Measurements from ENCODE around the gene APEH. TPM values are rescaled to one million over a fixed set of nuclear protein-coding genes. Genes with fewer than 3 reads are reported as not detected.

APEH gene
- total RNA-seq, 1 donor from 2014 or later: 105 TPM

- Mint-ChIP-seq H3K27me3 (ENCODE audit: unreplicated experiment) (no peaks in the 10 kb centered on the region), H3K36me3 (ENCODE audit: unreplicated experiment) (peaks cover 10% of the 10 kb centered on the region)
- DNase-seq (ENCODE audit: extremely low spot score, unreplicated experiment): no peak
Observed at GRCh38 chr3:49703443-49703927, 29.3 kb downstream of the APEH start.

GRCh38 chr3:49703956-49704355 is 29.8 kb downstream of the APEH start:
- Mint-ChIP-seq H3K4me3 (ENCODE audit: unreplicated experiment) (no peak overlapping the region), H3K27me3 (ENCODE audit: unreplicated experiment) (no peaks in the 10 kb centered on the region)
- no peak for TF ChIP-seq CTCF (IDR thresholded peaks at IDR 0.05)

More at GRCh38 chr3:49703443-49703927, 29.3 kb downstream of the APEH start:
- Mint-ChIP-seq H3K4me1 (ENCODE audit: unreplicated experiment) (peaks cover 5% of the 10 kb centered on the region), H3K9me3 (ENCODE audit: unreplicated experiment) (no peaks in the 10 kb centered on the region), H3K4me3 (ENCODE audit: unreplicated experiment) (no peak overlapping the region), H3K27ac (ENCODE audit: unreplicated experiment) (no peak overlapping the region)
- TF ChIP-seq CTCF (IDR thresholded peaks at IDR 0.05): peak; percentile 84

GRCh38 chr3:49704629-49705028 is 30.5 kb downstream of the APEH start:
- Mint-ChIP-seq H3K27me3 (ENCODE audit: unreplicated experiment) (no peaks in the 10 kb centered on the region), H3K36me3 (ENCODE audit: unreplicated experiment) (peaks cover 7% of the 10 kb centered on the region), H3K27ac (ENCODE audit: unreplicated experiment) (no peak overlapping the region), H3K9me3 (ENCODE audit: unreplicated experiment) (no peaks in the 10 kb centered on the region), H3K4me1 (ENCODE audit: unreplicated experiment) (no peaks in the 10 kb centered on the region), H3K4me3 (ENCODE audit: unreplicated experiment) (no peak overlapping the region)
- DNase-seq (ENCODE audit: extremely low spot score, unreplicated experiment): no peak
- no peak for TF ChIP-seq CTCF (IDR thresholded peaks at IDR 0.05)

More at GRCh38 chr3:49703956-49704355, 29.8 kb downstream of the APEH start:
- peaks cover 8% of the 10 kb centered on the region for H3K36me3 Mint-ChIP-seq (ENCODE audit: unreplicated experiment)
- H3K4me1 Mint-ChIP-seq (ENCODE audit: unreplicated experiment): peaks cover 3% of the 10 kb centered on the region
- no peak for DNase-seq (ENCODE audit: extremely low spot score, unreplicated experiment)
- H3K9me3 Mint-ChIP-seq (ENCODE audit: unreplicated experiment): no peaks in the 10 kb centered on the region
- no peak overlapping the region for H3K27ac Mint-ChIP-seq (ENCODE audit: unreplicated experiment)

- Mint-ChIP-seq H3K4me3 (ENCODE audit: unreplicated experiment) (no peak overlapping the region), H3K9me3 (ENCODE audit: unreplicated experiment) (no peaks in the 10 kb centered on the region), H3K4me1 (ENCODE audit: unreplicated experiment) (no peaks in the 10 kb centered on the region), H3K36me3 (ENCODE audit: unreplicated experiment) (peaks cover 6% of the 10 kb centered on the region), H3K27me3 (ENCODE audit: unreplicated experiment) (no peaks in the 10 kb centered on the region), H3K27ac (ENCODE audit: unreplicated experiment) (no peak overlapping the region)
- TF ChIP-seq CTCF (IDR thresholded peaks at IDR 0.05): no peak
- no peak for DNase-seq (ENCODE audit: extremely low spot score, unreplicated experiment)
Observed at GRCh38 chr3:49705390-49705960, 31.3 kb downstream of the APEH start.

DNA sequence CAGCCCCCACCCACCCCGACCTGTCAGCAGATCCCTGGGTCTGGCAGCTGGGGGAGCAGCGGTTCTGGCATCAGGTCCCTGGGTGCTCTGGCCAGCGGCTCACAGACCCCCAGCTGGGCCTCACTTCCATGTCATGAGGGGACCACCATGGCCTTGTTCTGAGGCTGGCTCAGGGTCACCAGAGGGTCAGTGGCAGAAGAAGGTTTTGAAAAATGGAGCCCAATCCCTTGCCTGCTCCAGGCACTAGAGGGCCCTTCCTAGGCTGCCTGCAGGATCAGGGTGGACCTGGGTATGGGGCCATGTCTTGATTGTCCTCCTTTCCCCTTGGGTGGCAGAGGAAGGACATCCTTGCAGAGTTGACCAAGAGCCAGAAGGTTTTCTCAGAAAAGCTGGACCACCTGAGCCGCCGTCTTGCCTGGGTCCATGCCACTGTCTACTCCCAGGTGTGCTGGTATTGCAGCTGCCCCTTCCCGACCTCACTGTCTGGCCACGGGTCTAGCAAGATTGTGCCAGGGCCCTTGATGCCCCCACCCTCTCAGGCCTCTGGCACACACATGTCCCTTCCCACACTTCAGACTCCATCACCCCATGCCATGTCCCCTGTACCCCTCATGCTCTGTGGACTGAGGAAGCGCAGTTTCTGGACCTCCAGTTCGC is 32.4 kb downstream of the APEH start:
- DNase-seq (ENCODE audit: extremely low spot score, unreplicated experiment): no peak
- peaks cover 3% of the 10 kb centered on the region for H3K36me3 Mint-ChIP-seq (ENCODE audit: unreplicated experiment)
- no peak overlapping the region for H3K4me3 Mint-ChIP-seq (ENCODE audit: unreplicated experiment)
- no peaks in the 10 kb centered on the region for H3K9me3 Mint-ChIP-seq (ENCODE audit: unreplicated experiment)
- TF ChIP-seq CTCF (IDR thresholded peaks at IDR 0.05): no peak
- H3K4me1 Mint-ChIP-seq (ENCODE audit: unreplicated experiment): no peaks in the 10 kb centered on the region
- H3K27me3 Mint-ChIP-seq (ENCODE audit: unreplicated experiment): no peaks in the 10 kb centered on the region
- no peak overlapping the region for H3K27ac Mint-ChIP-seq (ENCODE audit: unreplicated experiment)

All from osteocyte (in vitro differentiated cells).